HUES6 (cell line): ENCODE measurements around the gene ATF1.

Experiments
- H3K27ac ChIP-seq: 2 replicates; pipeline ENCODE4 v1.7.0; 2013; ENCODE audit warnings: low read depth, mild to moderate bottlenecking, low read length, inconsistent platforms
- H3K27me3 ChIP-seq: 2 replicates; pipeline ENCODE4 v1.6.1; 2013; ENCODE audit warnings: low read length; ENCODE audit not compliant: control insufficient read depth, insufficient read depth
- H3K36me3 ChIP-seq: 2 replicates; pipeline ENCODE4 v1.6.1; 2013; ENCODE audit warnings: low read length; ENCODE audit not compliant: control insufficient read depth, insufficient read depth
- H3K4me1 ChIP-seq: 2 replicates; pipeline ENCODE4 v1.6.1; 2013; ENCODE audit warnings: low read length; ENCODE audit not compliant: control insufficient read depth, insufficient read depth
- H3K4me3 ChIP-seq: 2 replicates; pipeline ENCODE4 v1.5.1; 2013; ENCODE audit warnings: low read depth, low read length
- H3K9ac ChIP-seq: one replicate; pipeline ENCODE4 v1.6.1; 2013; ENCODE audit warnings: mild to moderate bottlenecking, low read length
- H3K9me3 ChIP-seq: 2 replicates; pipeline ENCODE4 v1.6.1; 2013; ENCODE audit warnings: low read depth, low read length; ENCODE audit not compliant: control insufficient read depth, insufficient read depth

Gene ATF1

GRCh38 chr12:50778663-50779590 lies 15.0 kb downstream of the ATF1 start:
- Histone ChIP-seq H3K27me3 (no peaks in the 10 kb centered on the region), H3K4me3 (no peak overlapping the region), H3K4me1 (no peaks in the 10 kb centered on the region), H3K36me3 (peaks cover 4% of the 10 kb centered on the region; the same call in 1 of the 2 replicates), H3K9ac (no peak overlapping the region), H3K27ac (no peak overlapping the region), H3K9me3 (no peaks in the 10 kb centered on the region)

- no peak overlapping the region for H3K9ac ChIP-seq
- no peak overlapping the region for H3K4me3 ChIP-seq
- peaks cover 4% of the 10 kb centered on the region; the same call in 1 of the 2 replicates for H3K36me3 ChIP-seq
Observed at GRCh38 chr12:50780013-50780412, 16.1 kb downstream of the ATF1 start.

GRCh38 chr12:50784501-50784900 lies 20.6 kb downstream of the ATF1 start:
- no peak overlapping the region for H3K9ac ChIP-seq
- no peak overlapping the region for H3K4me3 ChIP-seq
- H3K9me3 ChIP-seq: no peaks in the 10 kb centered on the region
- no peaks in the 10 kb centered on the region for H3K27me3 ChIP-seq
- H3K36me3 ChIP-seq: peaks cover 4% of the 10 kb centered on the region; the same call in 1 of the 2 replicates
- H3K27ac ChIP-seq: no peak overlapping the region
- no peaks in the 10 kb centered on the region for H3K4me1 ChIP-seq

More at GRCh38 chr12:50780013-50780412, 16.1 kb downstream of the ATF1 start:
- no peaks in the 10 kb centered on the region for H3K4me1 ChIP-seq
- H3K27ac ChIP-seq: no peak overlapping the region
- no peaks in the 10 kb centered on the region for H3K27me3 ChIP-seq
- no peaks in the 10 kb centered on the region for H3K9me3 ChIP-seq

GRCh38 chr12:50785406-50786001 lies 21.6 kb downstream of the ATF1 start:
- H3K36me3 ChIP-seq: peaks cover 4% of the 10 kb centered on the region; the same call in 1 of the 2 replicates
- H3K27me3 ChIP-seq: no peaks in the 10 kb centered on the region
- no peak overlapping the region for H3K9ac ChIP-seq
- no peaks in the 10 kb centered on the region for H3K4me1 ChIP-seq
- H3K27ac ChIP-seq: no peak overlapping the region
- no peaks in the 10 kb centered on the region for H3K9me3 ChIP-seq
- H3K4me3 ChIP-seq: no peak overlapping the region

GRCh38 chr12:50786498-50787231 lies 22.8 kb downstream of the ATF1 start:
- Histone ChIP-seq H3K27ac (peak overlapping the region; percentile 42; the same call in 1 of the 2 replicates), H3K36me3 (no peaks in the 10 kb centered on the region; the same call in 1 of the 2 replicates), H3K9ac (no peak overlapping the region), H3K4me3 (no peak overlapping the region), H3K4me1 (no peaks in the 10 kb centered on the region), H3K9me3 (no peaks in the 10 kb centered on the region), H3K27me3 (no peaks in the 10 kb centered on the region)

- Histone ChIP-seq H3K9me3 (no peaks in the 10 kb centered on the region), H3K27ac (no peak overlapping the region), H3K27me3 (no peaks in the 10 kb centered on the region), H3K4me3 (no peak overlapping the region), H3K9ac (no peak overlapping the region), H3K4me1 (no peaks in the 10 kb centered on the region), H3K36me3 (no peaks in the 10 kb centered on the region)
Observed at GRCh38 chr12:50787618-50788017, 23.7 kb downstream of the ATF1 start.

GRCh38 chr12:50788561-50788960 lies 24.7 kb downstream of the ATF1 start:
- no peak overlapping the region for H3K4me3 ChIP-seq
- H3K4me1 ChIP-seq: no peaks in the 10 kb centered on the region
- H3K27ac ChIP-seq: no peak overlapping the region
- no peaks in the 10 kb centered on the region for H3K9me3 ChIP-seq
- no peak overlapping the region for H3K9ac ChIP-seq
- no peaks in the 10 kb centered on the region for H3K27me3 ChIP-seq
- no peaks in the 10 kb centered on the region for H3K36me3 ChIP-seq

GRCh38 chr12:50790081-50790480 lies 26.2 kb downstream of the ATF1 start:
- no peaks in the 10 kb centered on the region for H3K27me3 ChIP-seq
- H3K9ac ChIP-seq: no peak overlapping the region
- no peak overlapping the region for H3K4me3 ChIP-seq
- H3K4me1 ChIP-seq: no peaks in the 10 kb centered on the region
- no peaks in the 10 kb centered on the region for H3K9me3 ChIP-seq
- no peaks in the 10 kb centered on the region for H3K36me3 ChIP-seq
- H3K27ac ChIP-seq: no peak overlapping the region

- H3K27ac ChIP-seq: no peak overlapping the region
- H3K27me3 ChIP-seq: no peaks in the 10 kb centered on the region
- H3K4me3 ChIP-seq: no peak overlapping the region
- H3K9ac ChIP-seq: no peak overlapping the region
- peaks cover 47% of the 10 kb centered on the region for H3K36me3 ChIP-seq
- H3K4me1 ChIP-seq: no peaks in the 10 kb centered on the region
- peaks cover 12% of the 10 kb centered on the region for H3K9me3 ChIP-seq
Observed at GRCh38 chr12:50799908-50800307, 36.0 kb downstream of the ATF1 start.

GRCh38 chr12:50803230-50803875 lies 39.5 kb downstream of the ATF1 start:
- Histone ChIP-seq H3K27me3 (no peaks in the 10 kb centered on the region), H3K9ac (no peak overlapping the region), H3K4me3 (no peak overlapping the region), H3K4me1 (no peaks in the 10 kb centered on the region), H3K9me3 (peaks cover 12% of the 10 kb centered on the region), H3K27ac (no peak overlapping the region), H3K36me3 (peaks cover 27% of the 10 kb centered on the region)
